ENCODE measurements around the gene OPRL1. TPM values are rescaled to one million over a fixed set of nuclear protein-coding genes. Genes with fewer than 3 reads are reported as not detected.

OPRL1 gene
- polyA plus RNA-seq, 1 experiment: 0.86 TPM

DNA sequence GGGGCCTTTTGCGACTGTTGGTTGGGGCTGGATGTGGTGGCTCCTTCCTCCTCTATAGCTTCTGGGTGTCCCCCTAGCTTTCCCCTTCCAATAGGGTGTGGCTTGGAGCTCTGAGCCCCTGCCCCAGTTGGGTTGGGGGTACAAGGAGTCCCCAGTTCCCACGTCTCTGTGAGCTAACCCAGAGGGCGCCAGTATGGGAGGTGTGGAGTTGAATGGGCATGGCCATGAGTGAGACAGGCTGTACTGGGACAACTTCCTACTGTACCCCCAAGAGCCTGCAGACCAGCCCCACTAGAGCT is 42.7 kb upstream of the OPRL1 start:
- Histone ChIP-seq H3K27ac (ENCODE audit: low read depth, low read length) (no peak overlapping the region), H3K27me3 (ENCODE audit: control insufficient read depth, insufficient read depth, low read length) (peaks cover 43% of the 10 kb centered on the region), H3K4me3 (ENCODE audit: low read depth, low read length) (no peak overlapping the region), H3K9me3 (ENCODE audit: control insufficient read depth, insufficient read depth, low read length) (no peaks in the 10 kb centered on the region; the same call in 1 of the 2 replicates)
- CTCF ChIA-PET: interaction anchor here (3.6 kb wide), 1 partner anchor 84 kb away, joined by 31 read pairs; no protein-coding TSS in a partner anchor
- DNase-seq (ENCODE audit: low read depth, low spot score): no peak
- POLR2A ChIA-PET: interaction anchor here (0.6 kb wide), 1 partner anchor 455 kb away, joined by 3 read pairs; no protein-coding TSS in a partner anchor
- TF ChIP-seq, protein P1, sequence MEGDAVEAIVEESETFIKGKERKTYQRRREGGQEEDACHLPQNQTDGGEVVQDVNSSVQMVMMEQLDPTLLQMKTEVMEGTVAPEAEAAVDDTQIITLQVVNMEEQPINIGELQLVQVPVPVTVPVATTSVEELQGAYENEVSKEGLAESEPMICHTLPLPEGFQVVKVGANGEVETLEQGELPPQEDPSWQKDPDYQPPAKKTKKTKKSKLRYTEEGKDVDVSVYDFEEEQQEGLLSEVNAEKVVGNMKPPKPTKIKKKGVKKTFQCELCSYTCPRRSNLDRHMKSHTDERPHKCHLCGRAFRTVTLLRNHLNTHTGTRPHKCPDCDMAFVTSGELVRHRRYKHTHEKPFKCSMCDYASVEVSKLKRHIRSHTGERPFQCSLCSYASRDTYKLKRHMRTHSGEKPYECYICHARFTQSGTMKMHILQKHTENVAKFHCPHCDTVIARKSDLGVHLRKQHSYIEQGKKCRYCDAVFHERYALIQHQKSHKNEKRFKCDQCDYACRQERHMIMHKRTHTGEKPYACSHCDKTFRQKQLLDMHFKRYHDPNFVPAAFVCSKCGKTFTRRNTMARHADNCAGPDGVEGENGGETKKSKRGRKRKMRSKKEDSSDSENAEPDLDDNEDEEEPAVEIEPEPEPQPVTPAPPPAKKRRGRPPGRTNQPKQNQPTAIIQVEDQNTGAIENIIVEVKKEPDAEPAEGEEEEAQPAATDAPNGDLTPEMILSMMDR (IDR thresholded peaks at IDR 0.05; ENCODE audit: low read depth, low read length): no peak

DNA sequence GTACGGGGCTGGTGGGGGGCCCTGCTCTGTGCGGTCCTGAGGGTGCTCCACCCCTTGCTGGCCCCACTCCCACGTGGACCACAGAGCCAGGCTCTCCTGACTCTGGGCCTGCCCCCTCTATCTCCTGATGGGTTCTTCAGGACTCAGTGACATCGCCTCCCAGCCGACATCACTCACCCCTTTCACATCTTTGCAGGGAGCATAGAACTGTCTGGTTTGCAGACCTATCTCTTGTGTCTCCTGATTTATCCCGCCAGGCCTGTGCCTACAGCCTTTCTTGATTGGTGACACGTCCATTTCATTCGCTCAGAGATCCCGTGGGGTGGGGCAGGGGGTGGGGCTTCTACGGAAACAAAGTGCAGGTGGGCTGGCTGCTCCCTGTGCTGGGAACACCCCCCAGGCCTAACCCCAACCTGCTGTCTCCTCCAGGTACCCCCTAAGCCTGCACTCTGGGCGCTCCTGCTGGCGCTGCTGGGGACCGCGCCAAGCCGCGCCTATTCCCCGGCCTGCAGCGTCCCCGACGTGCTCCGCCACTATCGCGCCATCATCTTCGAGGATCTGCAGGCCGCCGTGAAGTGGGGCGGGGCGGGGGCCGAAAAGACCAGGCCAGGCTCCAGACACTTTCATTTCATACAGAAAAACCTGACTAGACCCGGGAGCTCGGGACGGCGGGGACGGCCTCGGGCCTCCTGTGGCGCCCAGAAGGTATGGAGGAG is 42.2 kb upstream of the OPRL1 start:
- TF ChIP-seq, protein P1 (IDR thresholded peaks at IDR 0.05; ENCODE audit: low read depth, low read length): no peak
- CTCF ChIA-PET: interaction anchor here (0.9 to 3.6 kb wide), 5 partner anchors 20 to 84 kb away, joined by 3 to 31 read pairs (median 4); no protein-coding TSS in a partner anchor
- DNase-seq (ENCODE audit: low read depth, low spot score): no peak
- Histone ChIP-seq H3K4me3 (ENCODE audit: low read depth, low read length) (no peak overlapping the region), H3K27ac (ENCODE audit: low read depth, low read length) (no peak overlapping the region), H3K27me3 (ENCODE audit: control insufficient read depth, insufficient read depth, low read length) (peaks cover 46% of the 10 kb centered on the region), H3K9me3 (ENCODE audit: control insufficient read depth, insufficient read depth, low read length) (no peaks in the 10 kb centered on the region; the same call in 1 of the 2 replicates)
- POLR2A ChIA-PET: interaction anchor here (0.6 to 0.7 kb wide), 2 partner anchors 27 to 455 kb away, joined by 3 to 4 read pairs; no protein-coding TSS in a partner anchor

DNA sequence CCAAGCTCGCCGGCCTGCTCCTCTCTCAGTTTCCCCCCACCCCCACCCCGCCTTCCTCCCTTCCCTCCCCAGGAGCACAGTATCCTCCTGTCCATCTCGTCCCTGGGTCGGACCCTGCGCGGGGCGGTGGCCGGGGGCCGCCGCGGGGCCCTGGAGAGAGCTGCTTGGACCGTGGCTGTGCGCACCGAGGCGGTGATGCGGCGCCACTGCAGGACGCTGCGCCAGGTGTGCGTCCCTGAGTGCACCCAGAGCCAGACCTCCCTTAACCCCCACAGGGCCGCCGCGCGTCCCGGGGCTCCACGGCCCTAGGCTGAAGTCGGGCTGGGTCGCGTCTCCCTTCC is 41.7 kb upstream of the OPRL1 start:
- POLR2A ChIA-PET: interaction anchor here (0.7 to 1.4 kb wide), 3 partner anchors 23 to 28 kb away, joined by 3 to 4 read pairs (median 4); partner anchors contain the start of gene TCEA2

DNA sequence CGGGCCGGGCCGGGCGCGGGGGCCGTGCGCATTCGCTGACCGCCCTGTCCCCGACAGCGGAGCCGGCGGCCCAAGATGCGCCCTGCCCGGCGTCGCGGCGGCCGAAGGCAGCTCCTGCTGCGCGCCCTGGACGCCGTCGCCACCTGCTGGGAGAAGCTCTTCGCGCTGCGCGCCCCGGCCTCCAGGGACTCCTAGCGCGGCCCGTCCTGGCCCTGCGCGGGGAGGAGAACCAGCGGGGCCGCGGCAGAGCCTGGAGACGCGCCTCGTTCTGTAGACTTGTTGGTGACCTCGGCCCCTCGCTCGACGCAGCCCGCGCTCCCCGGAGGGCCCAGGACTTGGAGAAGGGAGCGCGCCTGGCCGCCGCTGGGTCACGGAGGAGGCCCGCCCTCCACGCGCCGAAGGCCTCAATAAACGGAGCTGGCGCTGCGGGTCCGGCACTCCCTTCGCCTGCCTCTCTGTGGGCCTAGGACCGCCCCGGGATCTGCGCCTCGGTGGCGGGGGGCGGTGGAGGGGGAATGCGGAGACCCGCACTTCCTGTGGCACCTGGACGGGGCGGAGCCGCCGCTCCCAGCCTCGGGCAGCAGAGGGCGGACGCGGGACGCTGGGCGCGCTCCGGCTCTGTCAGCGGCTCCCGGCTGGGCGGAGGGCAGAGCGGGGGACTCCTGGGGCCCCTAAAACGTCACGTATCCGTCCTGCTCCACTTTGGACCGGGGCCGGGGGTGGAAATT is 41.2 kb upstream of the OPRL1 start:
- TF ChIP-seq, protein P1 (IDR thresholded peaks at IDR 0.05; ENCODE audit: low read depth, low read length): peak; percentile 56
- ChIA-PET POLR2A (interaction anchor here (0.6 to 1.4 kb wide), 4 partner anchors 22 to 518 kb away, joined by 3 to 4 read pairs (median 4); partner anchors contain the start of genes PPDPF and TCEA2), CTCF (interaction anchor here (0.9 to 3.6 kb wide), 15 partner anchors 11 to 501 kb away, joined by 3 to 31 read pairs (median 4); partner anchors contain the start of genes PRPF6 and TCEA2)
- no peak for DNase-seq (ENCODE audit: low read depth, low spot score)
- H3K4me3 ChIP-seq (ENCODE audit: low read depth, low read length): peak overlapping the region; percentile 43
- no peak overlapping the region for H3K27ac ChIP-seq (ENCODE audit: low read depth, low read length)
- no peaks in the 10 kb centered on the region for H3K9me3 ChIP-seq (ENCODE audit: control insufficient read depth, insufficient read depth, low read length)
- H3K27me3 ChIP-seq (ENCODE audit: control insufficient read depth, insufficient read depth, low read length): peaks cover 52% of the 10 kb centered on the region

More for the DNA sequence above, 41.7 kb upstream of the OPRL1 start:
- Histone ChIP-seq H3K27me3 (ENCODE audit: control insufficient read depth, insufficient read depth, low read length) (peaks cover 50% of the 10 kb centered on the region), H3K4me3 (ENCODE audit: low read depth, low read length) (no peak overlapping the region), H3K27ac (ENCODE audit: low read depth, low read length) (no peak overlapping the region), H3K9me3 (ENCODE audit: control insufficient read depth, insufficient read depth, low read length) (no peaks in the 10 kb centered on the region)
- DNase-seq (ENCODE audit: low read depth, low spot score): no peak
- TF ChIP-seq, protein P1 (IDR thresholded peaks at IDR 0.05; ENCODE audit: low read depth, low read length): no peak
- CTCF ChIA-PET: interaction anchor here (0.9 to 3.6 kb wide), 9 partner anchors 16 to 83 kb away, joined by 3 to 31 read pairs (median 5); partner anchors contain the start of genes PRPF6 and TCEA2
